Sigmoid colon (tissue), 7 donors: ENCODE results near the gene IL3RA. TPM values are rescaled to one million over a fixed set of nuclear protein-coding genes. Genes with fewer than 3 reads are reported as not detected.
"Not testable (repeated sequence)": the region's sequence is repeated elsewhere in the genome, so short reads cannot be mapped to it uniquely, and the experiment has no call there.

ENCODE experiments used
- DNase-seq: peaks from one replicate; pipeline ENCODE4 v3.0.0-alpha.2; 2019
- H3K27ac ChIP-seq, 4 donors: fragments of 200-600 bp; sonication (generic); one replicate each; pipeline ENCODE4 v1.5.1; 2016 to 2019; ENCODE audit warnings: mild to moderate bottlenecking in 1 of 4
- H3K27me3 ChIP-seq, 3 donors: fragments of 200-600 bp; sonication (generic); one replicate each; pipeline ENCODE4 v1.5.1; 2019; ENCODE audit warnings: mild to moderate bottlenecking in 1 of 3
- H3K36me3 ChIP-seq, 4 donors: fragments of 200-600 bp; sonication (generic); one replicate each; pipeline ENCODE4 v1.5.1; 2016 to 2019
- H3K4me1 ChIP-seq, 4 donors: fragments of 200-600 bp; sonication (generic); one replicate each; pipeline ENCODE4 v1.5.1; 2017 to 2019
- H3K4me3 ChIP-seq, 4 donors: fragments of 200-600 bp; sonication (generic); one replicate each; pipeline ENCODE4 v1.5.1; 2017 to 2019; ENCODE audit warnings: mild to moderate bottlenecking in 2 of 4, moderate library complexity in 1 of 4
- H3K9me3 ChIP-seq, 4 donors: fragments of 200-600 bp in 3 of 4; sonication (generic) in 3 of 4; one replicate each; pipeline versions ENCODE4 v1.5.1 to v1.6.1; 2013 to 2019
- CTCF ChIP-seq, 4 experiments: fragments of 450-650 bp in 3 of 4; fragments of 200-600 bp in 1 of 4; IDR thresholded peaks; one replicate each; pipeline ENCODE4 v1.5.1; 2016 to 2019; ENCODE audit warnings: antibody characterized with exemption in 4 of 4, mild to moderate bottlenecking in 3 of 4, moderate library complexity in 2 of 4
- EP300 ChIP-seq, 4 donors: sonication (generic); formaldehyde crosslinking; IDR thresholded peaks; one replicate each; pipeline ENCODE4 v1.6.1; 2017; ENCODE audit warnings: antibody characterized with exemption in 4 of 4
- POLR2A ChIP-seq, 2 donors: fragments of 450-650 bp; IDR thresholded peaks; one replicate each; pipeline ENCODE4 v1.6.1; 2016; ENCODE audit warnings: antibody characterized with exemption in 2 of 2, mild to moderate bottlenecking in 2 of 2, moderate library complexity in 2 of 2
- POLR2AphosphoS5 ChIP-seq, 4 donors: sonication (generic); formaldehyde crosslinking; IDR thresholded peaks; one replicate each; pipeline ENCODE4 v1.6.1; 2017; ENCODE audit warnings: antibody characterized with exemption in 4 of 4
- WGBS, 2 donors: extraction: QIAGEN DNeasy Blood & Tissue Kit; methylation state at CpG; one replicate each; pipeline ENCODE4 v1.1.7; 2013; 5-methylcytosine and 5-hydroxymethylcytosine counted together
- intact Hi-C: fragments of 100-400 bp; cut with DNase I; formaldehyde crosslinking; loops from one replicate; pipeline ENCODE4 v1.15.1; 2023
- polyA plus RNA-seq, 3 donors: library from polyadenylated mRNA; stranded (reverse); fragments of 200-250 nt; gene quantifications; one replicate each; pipeline ENCODE4 v1.2.3, GENCODE V29; 2013
- total RNA-seq, 4 donors: library from RNA; depleted of rRNA; stranded (reverse); fragments of >200 nt; gene quantifications; one replicate each; pipeline ENCODE4 v1.1.0, GENCODE V29; 2016
- donor health status: healthy with polysubstance abuse.
- donor health status: Bipolar disorder and iron deficiency.
- donor health status: healthy.

The IL3RA gene
- total and polyA plus RNA-seq, 7 donors = 1.2 to 13.4 (median 5.6) TPM

- DNase-seq = no peak
- Histone ChIP-seq H3K4me1 (no peaks in the 10 kb centered on the region), H3K27me3 (no peaks in the 10 kb centered on the region), H3K9me3 (no peaks in the 10 kb centered on the region), H3K27ac (no peak overlapping the region), H3K4me3 (no peak overlapping the region), H3K36me3 (no peaks in the 10 kb centered on the region)
- TF ChIP-seq CTCF (IDR thresholded peaks at IDR 0.05) = no peak
- no peak for TF ChIP-seq POLR2A (IDR thresholded peaks at IDR 0.05)
- TF ChIP-seq POLR2AphosphoS5 (IDR thresholded peaks at IDR 0.05) = no peak
- TF ChIP-seq EP300 (IDR thresholded peaks at IDR 0.05) = no peak
- 67 to 68% methylated on average over 18 of the region's 18 CpGs for WGBS, 2 donors
- intact Hi-C loops = no loop called here
These were observed 8.8 kb upstream of the IL3RA start for GRCh38 chrX:1327651-1328304.

- H3K9me3 ChIP-seq = no peaks in the 10 kb centered on the region
- 43 to 51% methylated on average over 12 of the region's 12 CpGs for WGBS, 2 donors
- H3K27ac ChIP-seq = no peak overlapping the region
- DNase-seq = no peak
- no peaks in the 10 kb centered on the region for H3K36me3 ChIP-seq
- H3K27me3 ChIP-seq = no peaks in the 10 kb centered on the region
- intact Hi-C loops = no loop called here
- H3K4me3 ChIP-seq = no peak overlapping the region
- TF ChIP-seq POLR2AphosphoS5 (IDR thresholded peaks at IDR 0.05) (no peak), EP300 (IDR thresholded peaks at IDR 0.05) (no peak), POLR2A (IDR thresholded peaks at IDR 0.05) (no peak), CTCF (IDR thresholded peaks at IDR 0.05) (no peak)
- H3K4me1 ChIP-seq = no peaks in the 10 kb centered on the region
These were observed 6.0 kb upstream of the IL3RA start for GRCh38 chrX:1330605-1331004.

GRCh38 chrX:1332433-1332832, 4.2 kb upstream of the IL3RA start:
- H3K36me3 ChIP-seq, H3K9me3 ChIP-seq, H3K27ac ChIP-seq, H3K27me3 ChIP-seq, H3K4me1 ChIP-seq, intact Hi-C loops, H3K4me3 ChIP-seq, DNase-seq: not testable (repeated sequence)
- 76 to 83% methylated on average over 4 of the region's 4 CpGs for WGBS, 2 donors

- Histone ChIP-seq H3K36me3 (no peaks in the 10 kb centered on the region), H3K9me3 (peaks cover 0 to 5% (median 0%) of the 10 kb centered on the region in 4 donors), H3K4me3 (no peak overlapping the region), H3K27ac (no peak overlapping the region), H3K4me1 (no peaks in the 10 kb centered on the region), H3K27me3 (no peaks in the 10 kb centered on the region)
- DNase-seq = no peak
- intact Hi-C loops = no loop called here
- TF ChIP-seq CTCF (IDR thresholded peaks at IDR 0.05) (no peak), EP300 (IDR thresholded peaks at IDR 0.05) (no peak), POLR2A (IDR thresholded peaks at IDR 0.05) (no peak), POLR2AphosphoS5 (IDR thresholded peaks at IDR 0.05) (no peak)
- WGBS, 2 donors = 18 to 62% methylated on average over 10 of the region's 10 CpGs
These were observed 1.7 kb upstream of the IL3RA start for GRCh38 chrX:1334854-1335253.

GRCh38 chrX:1336948-1337779, 579 bp downstream of the IL3RA start:
- intact Hi-C loops = no loop called here
- Histone ChIP-seq H3K4me3 (peak overlapping the region; percentile 34 to 60 (median 51)), H3K27me3 (no peaks in the 10 kb centered on the region), H3K4me1 (no peaks in the 10 kb centered on the region), H3K27ac (peak overlapping the region; percentile 63 to 76 (median 73)), H3K36me3 (peaks cover 0 to 3% (median 0%) of the 10 kb centered on the region in 4 donors), H3K9me3 (peaks cover 0 to 5% (median 0%) of the 10 kb centered on the region in 4 donors)
- WGBS, 2 donors = 31 to 34% methylated on average over 18 of the region's 18 CpGs
- peak in 1 of 2 donors; percentile 13 for TF ChIP-seq POLR2A (IDR thresholded peaks at IDR 0.05)
- no peak for TF ChIP-seq CTCF (IDR thresholded peaks at IDR 0.05)
- no peak for DNase-seq
